HAP-1 (cell line): ENCODE data around the gene DHX38.

Source experiments
- DNase-seq, 2 experiments: peaks; one replicate each; pipeline ENCODE4 v3.0.0-alpha.2; 2016 to 2020; ENCODE audit warnings: low spot score in 2 of 2
- H3K27me3 ChIP-seq: fragments of 250-450 bp; sonication (Bioruptor Pico); 2 replicates; pipeline ENCODE4 v1.5.1; 2020; ENCODE audit warnings: low read depth, mild to moderate bottlenecking, moderate library complexity
- H3K36me3 ChIP-seq: fragments of 250-450 bp; sonication (Bioruptor Pico); replicated peaks from 2 replicates; pipeline ENCODE4 v1.5.1; 2020; ENCODE audit warnings: mild to moderate bottlenecking
- H3K4me1 ChIP-seq: fragments of 250-450 bp; sonication (Bioruptor Pico); 2 replicates; pipeline ENCODE4 v1.5.1; 2020; ENCODE audit warnings: mild to moderate bottlenecking
- H3K4me3 ChIP-seq: fragments of 250-450 bp; sonication (Bioruptor Pico); 2 replicates; pipeline ENCODE4 v1.5.1; 2020; ENCODE audit warnings: mild to moderate bottlenecking, moderate library complexity
- H3K9me3 ChIP-seq: fragments of 250-450 bp; sonication (Bioruptor Pico); 2 replicates; pipeline ENCODE4 v1.5.1; 2020; ENCODE audit warnings: mild to moderate bottlenecking, moderate library complexity
- in situ Hi-C: fragments of 300-500 bp; cut with MboI; formaldehyde crosslinking; loops from 3 replicates; pipeline ENCODE4 v1.14.3; 2020; ENCODE audit warnings: low sequenced_read_pairs, inconsistent platforms, mixed read lengths

The DHX38 gene

GRCh38 chr16:72137380-72138063 is 43.9 kb downstream of the DHX38 start:
- no peaks in the 10 kb centered on the region for H3K36me3 ChIP-seq
- no peaks in the 10 kb centered on the region for H3K9me3 ChIP-seq
- in situ Hi-C loops, result loop anchor here (25.0 kb wide), 1 partner anchor 325 kb away; no protein-coding TSS in a partner anchor
- DNase-seq, result no peak
- H3K4me1 ChIP-seq, result no peaks in the 10 kb centered on the region
- H3K27me3 ChIP-seq, result no peaks in the 10 kb centered on the region
- H3K4me3 ChIP-seq, result no peak overlapping the region

- DNase-seq, result no peak
- in situ Hi-C loops, result loop anchor here (25.0 kb wide), 1 partner anchor 324 kb away; no protein-coding TSS in a partner anchor
- no peaks in the 10 kb centered on the region for H3K9me3 ChIP-seq
- no peak overlapping the region for H3K4me3 ChIP-seq
- no peaks in the 10 kb centered on the region for H3K36me3 ChIP-seq
- H3K4me1 ChIP-seq, result no peaks in the 10 kb centered on the region
- no peaks in the 10 kb centered on the region for H3K27me3 ChIP-seq
Measured at GRCh38 chr16:72138064-72138572, 44.5 kb downstream of the DHX38 start.

GRCh38 chr16:72139908-72140307 is 46.3 kb downstream of the DHX38 start:
- no peaks in the 10 kb centered on the region for H3K4me1 ChIP-seq
- in situ Hi-C loops, result loop anchor here (25.0 kb wide), 1 partner anchor 322 kb away; no protein-coding TSS in a partner anchor
- H3K9me3 ChIP-seq, result no peaks in the 10 kb centered on the region
- no peak overlapping the region for H3K4me3 ChIP-seq
- H3K27me3 ChIP-seq, result no peaks in the 10 kb centered on the region
- H3K36me3 ChIP-seq, result no peaks in the 10 kb centered on the region
- no peak for DNase-seq

GRCh38 chr16:72142476-72142875 is 48.8 kb downstream of the DHX38 start:
- no peak overlapping the region for H3K4me3 ChIP-seq
- no peaks in the 10 kb centered on the region for H3K9me3 ChIP-seq
- no peaks in the 10 kb centered on the region for H3K4me1 ChIP-seq
- in situ Hi-C loops, result loop anchor here (25.0 kb wide), 1 partner anchor 320 kb away; no protein-coding TSS in a partner anchor
- no peaks in the 10 kb centered on the region for H3K27me3 ChIP-seq
- no peaks in the 10 kb centered on the region for H3K36me3 ChIP-seq
- no peak for DNase-seq

- no peaks in the 10 kb centered on the region for H3K9me3 ChIP-seq
Measured at GRCh38 chr16:72149676-72150464, 56.2 kb downstream of the DHX38 start.

GRCh38 chr16:72159386-72159785 is 65.7 kb downstream of the DHX38 start:
- in situ Hi-C loops, result no loop called here
- no peak for DNase-seq
- no peak overlapping the region for H3K4me3 ChIP-seq
- H3K27me3 ChIP-seq, result peaks cover 65% of the 10 kb centered on the region
- H3K36me3 ChIP-seq, result no peaks in the 10 kb centered on the region
- peaks cover 14% of the 10 kb centered on the region for H3K4me1 ChIP-seq
- no peaks in the 10 kb centered on the region for H3K9me3 ChIP-seq

More at GRCh38 chr16:72149676-72150464, 56.2 kb downstream of the DHX38 start:
- Histone ChIP-seq H3K4me1 (no peaks in the 10 kb centered on the region), H3K36me3 (no peaks in the 10 kb centered on the region), H3K27me3 (peaks cover 11% of the 10 kb centered on the region; the same call in 1 of the 2 replicates), H3K4me3 (no peak overlapping the region)
- in situ Hi-C loops, result loop anchor here (25.0 kb wide), 1 partner anchor 312 kb away; no protein-coding TSS in a partner anchor
- peak; percentile 23 to 25 for DNase-seq

- H3K4me3 ChIP-seq, result no peak overlapping the region
- in situ Hi-C loops, result no loop called here
- no peaks in the 10 kb centered on the region for H3K36me3 ChIP-seq
- DNase-seq, result no peak
- no peaks in the 10 kb centered on the region for H3K9me3 ChIP-seq
- peaks cover 65% of the 10 kb centered on the region for H3K27me3 ChIP-seq
- peaks cover 14% of the 10 kb centered on the region for H3K4me1 ChIP-seq
Measured at GRCh38 chr16:72159801-72160200, 66.2 kb downstream of the DHX38 start.

- peak; percentile 41 to 96 for DNase-seq
- in situ Hi-C loops, result no loop called here
Measured at GRCh38 chr16:72162105-72162692, 68.6 kb downstream of the DHX38 start.

More at GRCh38 chr16:72162105-72162692, 68.6 kb downstream of the DHX38 start:
- Histone ChIP-seq H3K4me1 (peaks cover 14% of the 10 kb centered on the region), H3K27me3 (peaks cover 80% of the 10 kb centered on the region), H3K4me3 (no peak overlapping the region), H3K9me3 (no peaks in the 10 kb centered on the region), H3K36me3 (no peaks in the 10 kb centered on the region)
